HG02571 (cell line): Measurements from ENCODE around the gene PCDHA12.

ENCODE experiments used
- ATAC-seq: cut with Tn5 transposase; IDR thresholded peaks from one replicate; pipeline ENCODE4 v1.9.1; 2021; ENCODE audit warnings: mild to moderate bottlenecking, moderate library complexity; ENCODE audit not compliant: unreplicated experiment

The PCDHA12 gene

GRCh38 chr5:140926443-140927227 is 51.5 kb downstream of the PCDHA12 start:
- ATAC-seq: no peak

- ATAC-seq: no peak
These were observed 52.1 kb downstream of the PCDHA12 start for GRCh38 chr5:140927228-140927573.
